Tibial nerve (tissue), 3 donors: ENCODE results near the gene ETNK2.

Experiments used
- CTCF ChIP-seq, 5 experiments: fragments of 200-600 bp in 3 of 5; fragments of 450-650 bp in 2 of 5; sonication (generic) in 3 of 5; IDR thresholded peaks; one replicate each; pipeline ENCODE4 v1.5.1; 2016 to 2019; ENCODE audit warnings: antibody characterized with exemption in 5 of 5, mild to moderate bottlenecking in 3 of 5, moderate library complexity in 2 of 5
- POLR2A ChIP-seq, 2 donors: fragments of 450-650 bp; IDR thresholded peaks; one replicate each; pipeline ENCODE4 v1.6.1; 2017; ENCODE audit warnings: antibody characterized with exemption in 2 of 2, mild to moderate bottlenecking in 2 of 2, moderate library complexity in 2 of 2

- TF ChIP-seq CTCF (IDR thresholded peaks at IDR 0.05) (no peak), POLR2A (IDR thresholded peaks at IDR 0.05) (no peak)
Measured at GRCh38 chr1:204150702-204151551, 917 bp downstream of the ETNK2 start.
